SKM-1 treated with dmso at 0.1 percent for 144 hours (cell line): ENCODE results near the gene GADD45G.

ENCODE experiments used
- DNase-seq: peaks from one replicate; lab custom pipeline; 2025; ENCODE audit not compliant: unreplicated experiment; lab: John Stamatoyannopoulos, UW

Gene GADD45G

GRCh38 chr9:89608641-89609335 lies 4.0 kb downstream of the GADD45G start:
- no peak for DNase-seq

DNA sequence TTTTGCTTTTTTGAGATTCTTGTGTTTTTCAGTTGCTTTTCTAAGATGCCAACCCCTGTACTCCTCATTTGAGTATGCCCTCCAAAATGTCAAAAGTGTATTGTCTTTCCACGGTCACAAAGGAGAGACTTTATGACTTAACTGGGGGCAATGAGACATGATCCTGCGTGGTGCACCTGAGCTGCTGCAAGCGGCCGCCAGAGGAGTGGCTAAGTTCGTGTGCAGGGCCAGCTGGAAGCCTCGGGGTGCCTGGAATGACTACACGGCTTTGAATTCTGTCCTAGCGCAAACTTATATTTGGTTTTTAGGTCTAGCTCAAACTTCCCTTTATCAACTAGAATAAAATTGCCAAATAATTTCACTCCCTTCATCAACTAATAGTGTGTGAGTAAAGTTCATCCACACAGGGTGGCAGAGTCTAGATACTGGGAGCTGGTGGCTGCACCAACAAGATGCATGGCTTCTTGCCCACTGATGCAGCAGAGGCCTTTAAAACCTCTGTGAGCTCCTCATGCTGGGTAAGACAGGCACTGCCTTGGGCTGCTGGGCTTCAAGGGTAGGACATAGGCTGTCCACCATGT lies 4.7 kb downstream of the GADD45G start:
- DNase-seq = no peak

DNA sequence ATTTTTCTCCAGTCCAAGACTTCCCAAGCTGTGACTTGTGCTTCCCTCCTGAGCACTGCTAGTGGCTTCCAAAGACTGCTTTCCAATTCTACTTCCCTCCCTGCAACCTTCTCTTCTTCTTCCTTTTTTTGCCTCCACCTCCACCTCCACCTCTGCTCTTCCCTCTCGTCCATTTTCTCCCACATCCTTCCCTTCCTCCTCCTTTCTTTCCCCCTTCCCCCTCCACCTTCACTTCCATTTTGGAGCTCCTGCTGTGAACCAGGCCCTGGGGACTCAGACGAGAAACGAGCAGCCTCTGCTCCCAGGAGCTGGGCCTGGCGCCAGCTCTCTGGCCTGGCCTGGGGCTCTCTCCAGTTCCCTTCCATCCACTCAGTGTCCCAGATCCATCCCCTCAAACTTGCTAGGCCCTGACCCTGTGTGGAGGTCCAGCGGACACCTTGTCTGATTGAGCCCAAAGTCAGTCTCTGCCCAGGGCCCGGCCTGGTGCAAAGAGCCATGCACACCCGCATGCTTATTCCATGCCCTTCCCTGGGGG lies 5.6 kb downstream of the GADD45G start:
- DNase-seq = no peak

GRCh38 chr9:89611425-89611824 lies 6.6 kb downstream of the GADD45G start:
- no peak for DNase-seq

- no peak for DNase-seq
These were observed 7.9 kb downstream of the GADD45G start for GRCh38 chr9:89612566-89613278.

DNA sequence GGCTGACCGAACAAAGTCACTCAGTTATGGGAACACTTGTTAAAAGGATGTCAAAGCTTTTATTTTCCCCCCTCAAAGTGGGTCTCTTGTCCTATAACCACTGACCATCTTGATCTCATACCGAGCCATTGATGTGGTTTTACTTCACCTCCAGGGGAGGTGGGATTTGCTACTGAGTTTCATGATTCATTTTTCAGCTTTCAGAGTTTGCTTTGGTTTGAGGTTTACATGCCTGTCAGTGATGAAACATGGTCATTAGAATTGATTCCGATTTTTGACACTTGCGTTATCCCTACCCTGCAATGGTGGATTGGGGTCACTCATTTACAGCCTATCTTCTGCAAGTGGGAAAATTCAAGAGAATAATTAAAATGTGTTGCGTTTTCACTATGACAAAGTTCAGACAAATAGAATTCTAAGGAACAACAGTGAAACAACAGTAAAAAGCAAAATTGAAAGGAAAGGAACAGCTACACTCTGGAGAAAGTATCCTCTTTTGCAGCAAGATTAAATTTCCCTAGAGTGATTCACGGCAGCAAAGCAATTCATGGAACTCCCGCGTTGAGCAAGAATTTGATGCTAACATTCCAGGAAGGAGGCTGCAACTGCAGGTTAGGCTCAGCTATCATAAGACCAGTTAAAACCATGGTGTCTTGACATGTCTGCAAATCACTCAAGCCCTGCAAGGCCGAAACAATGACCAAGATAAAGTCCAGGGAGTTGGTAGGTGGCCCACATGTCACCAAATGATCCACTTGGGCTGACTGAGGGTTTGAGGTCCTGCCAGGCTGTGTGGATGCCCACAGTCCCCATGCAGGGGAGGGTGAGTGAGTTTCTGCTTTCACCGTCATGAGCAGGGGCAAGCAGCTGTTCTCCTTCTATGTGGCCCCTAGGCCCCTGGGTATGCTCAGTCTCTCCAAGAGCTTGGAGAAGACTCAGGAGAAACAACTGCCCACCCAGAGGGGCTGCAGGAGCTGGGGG lies 9.4 kb downstream of the GADD45G start:
- DNase-seq = no peak

DNA sequence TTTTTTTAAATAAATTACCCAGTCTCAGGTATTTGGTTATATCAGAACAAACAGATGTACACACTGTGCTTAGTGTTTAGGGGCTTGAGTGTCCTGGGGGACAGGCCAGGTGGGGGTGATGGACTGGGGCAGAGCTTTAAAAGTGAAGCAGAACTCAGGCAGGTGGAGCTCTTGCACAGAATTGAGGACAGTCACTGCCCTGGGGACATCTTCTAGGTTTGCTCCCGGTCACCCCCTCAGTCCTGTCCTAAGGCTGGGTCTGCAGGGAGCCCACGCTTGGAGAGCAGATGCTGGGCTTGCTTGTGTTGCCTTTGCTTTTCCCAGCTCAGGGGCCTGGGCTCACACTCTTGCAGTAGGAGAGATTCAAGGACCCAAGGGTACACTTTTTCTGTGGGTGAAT lies 10.8 kb downstream of the GADD45G start:
- DNase-seq = no peak

- DNase-seq = no peak
These were observed 11.6 kb downstream of the GADD45G start for GRCh38 chr9:89616411-89616810.

DNA sequence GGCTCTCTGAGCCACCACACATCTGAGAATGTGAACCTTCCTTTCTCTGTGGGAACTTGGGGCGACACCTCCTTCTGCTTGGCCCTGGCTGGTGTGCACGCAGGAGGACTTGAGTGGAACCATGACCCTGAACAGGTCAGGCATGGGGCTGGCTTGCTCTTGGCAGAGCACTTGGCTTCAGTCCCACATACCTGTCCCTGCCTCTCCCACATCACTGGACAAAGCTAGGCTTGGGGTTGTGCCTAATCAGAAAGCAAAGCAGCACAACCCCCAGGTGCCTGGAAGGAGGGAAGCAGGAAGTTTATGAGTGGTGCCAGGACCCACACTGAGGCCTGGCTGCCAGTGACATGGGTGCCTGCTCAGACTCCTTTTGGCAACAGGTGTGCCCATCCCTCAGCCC lies 13.2 kb downstream of the GADD45G start:
- no peak for DNase-seq

GRCh38 chr9:89619019-89619418 lies 14.2 kb downstream of the GADD45G start:
- DNase-seq = no peak

GRCh38 chr9:89619424-89620138 lies 14.8 kb downstream of the GADD45G start:
- DNase-seq = no peak

- DNase-seq = no peak
These were observed 16.2 kb downstream of the GADD45G start for GRCh38 chr9:89621031-89621430.

DNA sequence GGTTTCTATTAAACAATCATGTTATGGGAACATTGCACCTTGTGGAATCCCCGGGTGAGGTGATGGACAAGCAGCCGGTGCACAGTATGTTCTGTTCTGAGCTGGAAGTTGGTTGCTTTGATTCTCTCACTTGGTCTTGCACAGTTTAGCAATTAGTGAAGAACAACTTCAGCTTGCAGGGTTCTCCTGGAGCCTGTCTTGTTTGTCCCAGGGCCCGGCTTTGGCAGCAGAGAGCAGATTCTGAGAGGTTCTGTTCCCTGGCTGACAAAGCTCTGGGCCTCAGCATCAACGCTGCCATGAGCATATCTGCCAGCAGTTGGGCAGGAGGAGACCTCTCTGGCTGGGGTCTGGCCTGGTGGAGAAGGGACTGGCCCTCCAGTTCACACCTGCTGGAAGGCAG lies 16.9 kb downstream of the GADD45G start:
- DNase-seq = no peak

GRCh38 chr9:89622933-89623861 lies 18.4 kb downstream of the GADD45G start:
- DNase-seq = no peak

GRCh38 chr9:89623925-89624420 lies 19.2 kb downstream of the GADD45G start:
- DNase-seq = no peak

DNA sequence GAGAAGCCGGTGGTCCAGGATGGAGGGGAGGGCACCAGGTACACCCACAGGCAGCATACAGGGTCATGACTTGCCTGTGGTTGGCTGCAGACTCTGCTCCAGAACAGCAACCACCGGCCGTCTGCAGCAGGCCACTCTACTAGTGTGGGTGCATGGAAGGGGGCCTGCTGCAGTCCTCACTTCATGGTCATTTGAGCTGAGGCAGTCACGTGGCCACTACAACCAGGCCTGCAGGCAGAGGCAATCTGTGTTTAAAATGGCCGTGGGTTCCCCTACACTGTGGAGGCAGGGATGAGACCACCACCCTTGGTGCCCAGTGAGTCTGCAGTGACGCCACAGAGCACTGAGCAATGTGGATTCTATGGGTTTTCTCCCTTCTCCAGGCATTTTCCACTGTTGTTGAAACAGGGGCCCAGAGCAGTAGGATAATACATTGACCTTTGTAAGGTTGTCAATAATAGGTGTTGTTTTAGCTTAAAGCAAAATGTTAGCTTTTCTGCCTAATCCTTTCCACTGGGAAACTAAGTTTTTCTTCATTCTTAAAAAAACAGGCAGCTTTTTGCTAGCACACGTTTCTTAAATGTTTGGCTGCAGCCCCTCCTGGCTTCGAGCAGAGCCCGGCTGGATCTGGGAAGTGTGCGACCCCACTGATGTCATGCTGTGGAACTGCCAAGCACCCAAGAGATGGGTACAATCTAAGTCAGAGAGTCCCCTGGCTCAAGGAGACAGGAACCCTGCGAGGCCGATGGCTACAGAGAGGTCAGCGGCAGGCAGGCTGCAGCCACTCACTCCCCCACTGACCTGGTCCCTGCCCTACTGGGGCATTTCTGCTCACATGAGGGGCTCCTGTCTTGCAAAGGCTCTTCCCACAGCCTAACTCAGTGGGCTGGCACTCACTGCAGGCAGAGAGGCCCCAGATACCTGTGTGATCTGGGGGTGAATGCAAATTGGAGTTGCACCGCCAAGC lies 21.2 kb downstream of the GADD45G start:
- no peak for DNase-seq

- DNase-seq = no peak
These were observed 22.0 kb downstream of the GADD45G start for GRCh38 chr9:89626741-89627265.

- no peak for DNase-seq
These were observed 23.8 kb downstream of the GADD45G start for GRCh38 chr9:89628601-89629000.
